ENCODE measurements around the gene EFCAB12. TPM values are rescaled to one million over a fixed set of nuclear protein-coding genes. Genes with fewer than 3 reads are reported as not detected.

The EFCAB12 gene
- total RNA-seq, 1 experiment from 2014 or later, result 2.2 TPM

GRCh38 chr3:129425619-129426018, 2.8 kb downstream of the EFCAB12 start:
- no peaks in the 10 kb centered on the region for H3K27me3 ChIP-seq (ENCODE audit: insufficient read depth, low read depth)
- CTCF ChIA-PET, result interaction anchor here (0.6 kb wide), 1 partner anchor 889 kb away, joined by 6 read pairs; no protein-coding TSS in a partner anchor
- no peaks in the 10 kb centered on the region for H4K20me1 ChIP-seq (ENCODE audit: insufficient read depth)
- no peaks in the 10 kb centered on the region for H3K79me2 ChIP-seq (ENCODE audit: low read depth)
- BruUV-seq (replicated peaks), result no TSS peak
- intact Hi-C loops (cut with micrococcal nuclease; ENCODE audit: unreplicated experiment), result no loop called here
- no peak overlapping the region for H3K27ac ChIP-seq
- no peak overlapping the region for H3K4me3 ChIP-seq
- TF ChIP-seq CTCF (conservative IDR thresholded peaks at IDR 0.05) (no peak), EZH2 (IDR thresholded peaks at IDR 0.05; ENCODE audit: low read depth) (no peak)
- H3K36me3 ChIP-seq (ENCODE audit: low read depth), result 0 out of 2 replicates have a peak, but pooled peaks cover 5% of the 10 kb centered on the region
- no peak for DNase-seq
- POLR2A ChIA-PET (ENCODE audit: unreplicated experiment), result interaction anchor here (0.7 kb wide), 1 partner anchor 12 kb away, joined by 4 read pairs; no protein-coding TSS in a partner anchor
- peaks cover 12% of the 10 kb centered on the region; the same call in 1 of the 2 replicates for H3K4me1 ChIP-seq (replicated peaks; ENCODE audit: insufficient read depth)
- H3K9me2 ChIP-seq (ENCODE audit: insufficient read depth), result no peaks in the 10 kb centered on the region
- no peaks in the 10 kb centered on the region for H3K9me3 ChIP-seq (ENCODE audit: insufficient read depth, low read depth)
- peaks cover 28% of the 10 kb centered on the region; the same call in 1 of the 2 replicates for H3F3A ChIP-seq (ENCODE audit: insufficient read depth, low read depth)
- no peak overlapping the region for H2AFZ ChIP-seq
- H3K4me2 ChIP-seq, result no peak overlapping the region

- Histone ChIP-seq H3K4me2 (no peak overlapping the region), H4K20me1 (ENCODE audit: insufficient read depth) (no peaks in the 10 kb centered on the region), H3K27me3 (ENCODE audit: insufficient read depth, low read depth) (no peaks in the 10 kb centered on the region), H3K79me2 (ENCODE audit: low read depth) (no peaks in the 10 kb centered on the region), H3K9me3 (ENCODE audit: insufficient read depth, low read depth) (no peaks in the 10 kb centered on the region), H3K9me2 (ENCODE audit: insufficient read depth) (no peaks in the 10 kb centered on the region), H3K36me3 (ENCODE audit: low read depth) (0 out of 2 replicates have a peak, but pooled peaks cover 3% of the 10 kb centered on the region), H3K27ac (no peak overlapping the region), H2AFZ (no peak overlapping the region), H3F3A (ENCODE audit: insufficient read depth, low read depth) (peaks cover 25% of the 10 kb centered on the region; the same call in 1 of the 2 replicates), H3K4me1 (replicated peaks; ENCODE audit: insufficient read depth) (peaks cover 12% of the 10 kb centered on the region; the same call in 1 of the 2 replicates), H3K4me3 (no peak overlapping the region)
- CTCF ChIA-PET, result interaction anchor here (0.6 kb wide), 1 partner anchor 888 kb away, joined by 6 read pairs; no protein-coding TSS in a partner anchor
- TF ChIP-seq CTCF (conservative IDR thresholded peaks at IDR 0.05), result no peak
- no peak for TF ChIP-seq EZH2 (IDR thresholded peaks at IDR 0.05; ENCODE audit: low read depth)
- intact Hi-C loops (cut with micrococcal nuclease; ENCODE audit: unreplicated experiment), result no loop called here
- no peak for DNase-seq
- POLR2A ChIA-PET (ENCODE audit: unreplicated experiment), result no interaction called here
- BruUV-seq (replicated peaks), result no TSS peak
Measured at GRCh38 chr3:129425213-129425612, 3.2 kb downstream of the EFCAB12 start.

- H3F3A ChIP-seq (ENCODE audit: insufficient read depth, low read depth), result peaks cover 17% of the 10 kb centered on the region; the same call in 1 of the 2 replicates
- no peaks in the 10 kb centered on the region for H3K27me3 ChIP-seq (ENCODE audit: insufficient read depth, low read depth)
- intact Hi-C loops (cut with micrococcal nuclease; ENCODE audit: unreplicated experiment), result no loop called here
- no peaks in the 10 kb centered on the region for H4K20me1 ChIP-seq (ENCODE audit: insufficient read depth)
- no peaks in the 10 kb centered on the region for H3K79me2 ChIP-seq (ENCODE audit: low read depth)
- no peaks in the 10 kb centered on the region for H3K9me3 ChIP-seq (ENCODE audit: insufficient read depth, low read depth)
- H3K27ac ChIP-seq, result no peak overlapping the region
- H3K4me1 ChIP-seq (replicated peaks; ENCODE audit: insufficient read depth), result peaks cover 12% of the 10 kb centered on the region; the same call in 1 of the 2 replicates
- BruUV-seq (replicated peaks), result no TSS peak
- H3K9me2 ChIP-seq (ENCODE audit: insufficient read depth), result no peaks in the 10 kb centered on the region
- POLR2A ChIA-PET (ENCODE audit: unreplicated experiment), result no interaction called here
- DNase-seq, result no peak
- CTCF ChIA-PET, result no interaction called here
- H2AFZ ChIP-seq, result no peak overlapping the region
- no peaks in the 10 kb centered on the region for H3K36me3 ChIP-seq (ENCODE audit: low read depth)
- TF ChIP-seq EZH2 (IDR thresholded peaks at IDR 0.05; ENCODE audit: low read depth) (no peak), CTCF (conservative IDR thresholded peaks at IDR 0.05) (no peak)
- no peak overlapping the region for H3K4me2 ChIP-seq
- no peak overlapping the region for H3K4me3 ChIP-seq
Measured at GRCh38 chr3:129424185-129424841, 4.1 kb downstream of the EFCAB12 start.
